Stimulated activated naive CD8-positive, alpha-beta T cell treated with anti-CD3 and anti-CD28 coated beads, Interleukin-15, Interleukin-2, amounts not matched to agents 100 ng/mL and 50 ng/mL, for 24 hours (primary cell): ENCODE measurements around the gene FLNB.

Experiments
- H3K27ac Mint-ChIP-seq: one replicate; pipeline ENCODE4 v1.8.0; 2021; ENCODE audit warnings: mild to moderate bottlenecking, mixed read lengths
- H3K27me3 Mint-ChIP-seq: one replicate; pipeline ENCODE4 v1.8.0; 2021; ENCODE audit warnings: mixed read lengths
- H3K36me3 Mint-ChIP-seq: one replicate; pipeline ENCODE4 v1.8.0; 2021; ENCODE audit warnings: low read depth, mixed read lengths
- H3K4me1 Mint-ChIP-seq: one replicate; pipeline ENCODE4 v1.8.0; 2021; ENCODE audit warnings: low read depth, mixed read lengths
- H3K4me3 Mint-ChIP-seq: one replicate; pipeline ENCODE4 v1.8.0; 2021; ENCODE audit warnings: mild to moderate bottlenecking, mixed read lengths
- H3K9me3 Mint-ChIP-seq: one replicate; pipeline ENCODE4 v1.8.0; 2021; ENCODE audit warnings: mixed read lengths

The FLNB gene

DNA sequence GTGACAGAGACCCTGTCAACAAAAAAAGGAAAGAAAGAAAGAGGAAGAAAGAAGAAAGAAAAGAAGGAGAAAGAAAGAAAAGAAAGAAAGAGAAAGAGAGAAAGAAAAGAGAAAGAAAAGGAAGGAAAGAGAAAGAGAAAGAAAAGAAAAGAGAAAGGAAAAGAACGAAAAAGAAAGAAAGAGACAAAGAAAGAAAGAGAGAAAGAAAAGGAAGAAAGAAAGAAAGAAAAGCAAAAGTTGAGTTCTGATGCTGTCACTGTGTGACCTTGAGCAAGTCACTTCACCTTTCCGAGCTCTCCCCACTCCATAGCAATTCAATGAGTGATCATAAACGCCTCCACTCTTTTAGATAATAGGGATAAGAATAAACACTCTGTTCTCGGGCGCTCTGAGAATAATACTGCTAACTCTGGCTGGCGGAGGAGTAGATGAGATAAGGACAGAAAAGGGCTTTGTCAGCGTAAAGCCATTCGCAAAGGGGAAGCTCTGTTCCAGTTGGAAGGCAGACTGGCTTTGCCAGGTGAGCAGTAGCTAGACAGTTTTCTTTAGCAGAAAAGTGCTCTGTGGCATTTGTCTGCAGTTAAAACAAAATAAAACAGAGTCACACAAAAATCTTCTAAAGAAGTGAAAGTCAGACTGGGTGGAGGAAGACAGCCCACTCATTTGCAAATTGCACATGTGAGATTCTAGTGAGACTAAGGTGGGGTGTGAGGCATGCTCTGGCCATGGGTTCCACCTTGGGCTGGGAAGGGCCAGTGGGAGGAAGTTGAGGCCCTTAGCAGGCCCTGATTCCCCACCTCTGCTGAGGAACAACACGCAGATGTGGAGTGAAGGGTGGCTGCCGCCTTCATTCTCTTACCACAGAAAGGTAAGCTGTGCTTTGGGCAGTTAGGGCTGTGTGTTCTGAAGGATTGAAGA, 9.6 kb upstream of the FLNB start:
- Mint-ChIP-seq H3K27me3 (no peaks in the 10 kb centered on the region), H3K36me3 (no peaks in the 10 kb centered on the region), H3K27ac (peak overlapping the region; percentile 34), H3K4me1 (peaks cover 12% of the 10 kb centered on the region), H3K9me3 (no peaks in the 10 kb centered on the region), H3K4me3 (peak overlapping the region; percentile 67)

DNA sequence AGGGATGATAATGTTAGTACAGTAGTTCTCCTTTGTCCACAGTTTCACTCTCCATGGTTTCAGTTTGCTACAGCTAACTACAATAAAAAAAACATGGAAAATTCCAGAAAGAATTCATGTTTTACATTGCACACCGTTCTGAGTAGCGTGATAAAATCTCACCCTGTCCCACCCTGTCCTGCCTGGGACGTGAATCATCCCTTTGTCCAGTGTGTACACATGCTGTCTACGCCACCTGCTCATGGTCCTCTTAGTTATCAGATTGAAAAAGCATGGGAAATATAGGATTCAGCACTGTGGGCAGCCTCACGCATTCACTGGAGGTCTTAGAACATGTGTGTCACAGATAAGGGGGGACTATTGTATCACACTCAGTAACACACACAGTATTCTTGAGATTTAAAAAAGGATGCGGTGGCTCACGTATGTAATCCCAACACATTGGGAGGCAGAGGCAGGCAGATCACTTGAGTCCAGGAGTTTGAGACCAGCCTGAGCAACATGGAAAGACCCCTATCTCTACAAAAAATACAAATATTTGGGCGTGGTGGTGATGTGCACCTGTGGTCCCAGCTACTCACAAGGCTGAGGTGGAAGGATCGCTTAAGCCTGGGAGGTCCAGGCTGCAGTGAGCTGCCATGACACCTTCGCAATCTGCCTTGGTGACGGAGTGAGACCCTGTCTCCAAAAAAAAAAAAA, 8.7 kb upstream of the FLNB start:
- Mint-ChIP-seq H3K27ac (no peak overlapping the region), H3K27me3 (no peaks in the 10 kb centered on the region), H3K9me3 (no peaks in the 10 kb centered on the region)

GRCh38 chr3:58000306-58001085, 7.7 kb upstream of the FLNB start:
- Mint-ChIP-seq H3K4me3 (no peak overlapping the region), H3K27ac (no peak overlapping the region), H3K4me1 (peaks cover 12% of the 10 kb centered on the region), H3K9me3 (no peaks in the 10 kb centered on the region), H3K36me3 (no peaks in the 10 kb centered on the region), H3K27me3 (no peaks in the 10 kb centered on the region)

More for the DNA sequence above, 8.7 kb upstream of the FLNB start:
- H3K36me3 Mint-ChIP-seq: no peaks in the 10 kb centered on the region
- H3K4me3 Mint-ChIP-seq: no peak overlapping the region
- peaks cover 12% of the 10 kb centered on the region for H3K4me1 Mint-ChIP-seq

- H3K27ac Mint-ChIP-seq: no peak overlapping the region
- no peaks in the 10 kb centered on the region for H3K27me3 Mint-ChIP-seq
- H3K4me3 Mint-ChIP-seq: no peak overlapping the region
- peaks cover 12% of the 10 kb centered on the region for H3K4me1 Mint-ChIP-seq
- H3K36me3 Mint-ChIP-seq: no peaks in the 10 kb centered on the region
- H3K9me3 Mint-ChIP-seq: no peaks in the 10 kb centered on the region
Observed at GRCh38 chr3:58001086-58001467, 7.1 kb upstream of the FLNB start.

GRCh38 chr3:58001979-58002378, 6.2 kb upstream of the FLNB start:
- no peaks in the 10 kb centered on the region for H3K36me3 Mint-ChIP-seq
- no peaks in the 10 kb centered on the region for H3K9me3 Mint-ChIP-seq
- H3K4me1 Mint-ChIP-seq: peaks cover 12% of the 10 kb centered on the region
- H3K4me3 Mint-ChIP-seq: no peak overlapping the region
- H3K27me3 Mint-ChIP-seq: no peaks in the 10 kb centered on the region
- no peak overlapping the region for H3K27ac Mint-ChIP-seq

DNA sequence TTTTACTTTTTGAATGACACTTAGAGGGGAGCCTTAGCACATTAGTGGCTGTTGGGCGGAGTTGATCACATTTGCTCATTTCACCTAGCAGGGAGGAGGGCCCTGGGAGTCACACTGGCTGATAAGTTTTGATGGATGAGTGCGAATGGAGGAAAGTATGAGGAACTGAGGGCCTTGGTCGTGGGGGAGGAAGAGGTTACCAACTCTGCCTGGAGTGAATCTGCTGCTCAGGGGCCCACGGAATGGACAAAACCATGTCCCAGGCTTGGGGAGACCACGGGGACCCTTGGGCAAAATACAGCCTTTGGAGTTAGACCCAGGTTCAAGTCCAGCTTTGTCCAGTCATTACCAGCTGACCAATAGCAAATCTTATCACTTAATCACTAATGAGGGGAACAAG, 5.1 kb upstream of the FLNB start:
- Mint-ChIP-seq H3K4me3 (no peak overlapping the region), H3K27me3 (no peaks in the 10 kb centered on the region)

DNA sequence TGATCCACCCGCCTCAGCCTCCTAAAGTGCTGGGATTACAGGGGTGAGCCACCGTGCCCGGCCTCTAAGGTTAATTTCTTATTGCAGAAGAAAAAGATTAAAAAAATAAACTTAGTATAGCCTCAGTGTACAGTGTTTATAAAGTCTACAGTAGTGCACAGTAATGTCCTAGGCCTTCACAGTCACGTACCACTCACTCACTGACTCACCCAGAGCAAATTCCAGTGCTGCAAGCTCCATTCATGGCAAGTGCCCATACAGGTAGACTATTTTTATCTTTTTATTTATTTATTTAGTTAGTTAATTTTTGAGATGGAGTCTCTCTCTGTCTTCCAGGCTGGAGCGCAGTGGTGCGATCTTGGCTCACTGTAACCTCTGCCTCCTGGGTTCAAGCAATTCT, 3.2 kb upstream of the FLNB start:
- Mint-ChIP-seq H3K27ac (no peak overlapping the region), H3K36me3 (no peaks in the 10 kb centered on the region), H3K4me3 (no peak overlapping the region), H3K27me3 (no peaks in the 10 kb centered on the region), H3K4me1 (peaks cover 8% of the 10 kb centered on the region), H3K9me3 (no peaks in the 10 kb centered on the region)

More for the DNA sequence above, 5.1 kb upstream of the FLNB start:
- Mint-ChIP-seq H3K27ac (no peak overlapping the region), H3K36me3 (no peaks in the 10 kb centered on the region), H3K9me3 (no peaks in the 10 kb centered on the region), H3K4me1 (peaks cover 11% of the 10 kb centered on the region)

DNA sequence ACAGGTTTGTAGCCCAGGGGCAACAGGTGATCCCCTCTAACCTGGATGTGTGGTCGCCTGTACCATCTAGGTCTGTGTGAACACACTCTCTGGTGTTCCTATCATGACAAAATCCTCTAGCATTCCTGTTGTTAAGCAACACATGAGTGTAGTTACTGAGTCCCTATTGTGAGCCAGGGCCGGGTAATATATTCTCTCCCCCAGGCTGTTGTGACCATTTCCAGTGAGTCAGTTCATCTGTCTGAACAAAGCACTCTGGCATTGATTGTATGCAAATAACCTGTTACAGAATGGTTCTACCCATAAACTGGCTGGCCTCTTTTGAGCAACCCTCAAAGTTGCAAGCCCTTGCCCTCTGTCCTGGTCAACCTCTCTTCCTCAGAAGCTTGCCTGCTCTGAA, 2.6 kb upstream of the FLNB start:
- Mint-ChIP-seq H3K9me3 (no peaks in the 10 kb centered on the region), H3K27ac (no peak overlapping the region), H3K27me3 (no peaks in the 10 kb centered on the region)

GRCh38 chr3:58006661-58007060, 1.6 kb upstream of the FLNB start:
- Mint-ChIP-seq H3K27ac (no peak overlapping the region), H3K27me3 (no peaks in the 10 kb centered on the region), H3K36me3 (no peaks in the 10 kb centered on the region), H3K9me3 (no peaks in the 10 kb centered on the region), H3K4me3 (no peak overlapping the region), H3K4me1 (peaks cover 13% of the 10 kb centered on the region)

More for the DNA sequence above, 2.6 kb upstream of the FLNB start:
- Mint-ChIP-seq H3K36me3 (no peaks in the 10 kb centered on the region), H3K4me1 (peaks cover 8% of the 10 kb centered on the region), H3K4me3 (no peak overlapping the region)

- H3K27me3 Mint-ChIP-seq: no peaks in the 10 kb centered on the region
- H3K27ac Mint-ChIP-seq: peak overlapping the region; percentile 4
- no peaks in the 10 kb centered on the region for H3K9me3 Mint-ChIP-seq
Observed at GRCh38 chr3:58009026-58009748, 965 bp downstream of the FLNB start.

DNA sequence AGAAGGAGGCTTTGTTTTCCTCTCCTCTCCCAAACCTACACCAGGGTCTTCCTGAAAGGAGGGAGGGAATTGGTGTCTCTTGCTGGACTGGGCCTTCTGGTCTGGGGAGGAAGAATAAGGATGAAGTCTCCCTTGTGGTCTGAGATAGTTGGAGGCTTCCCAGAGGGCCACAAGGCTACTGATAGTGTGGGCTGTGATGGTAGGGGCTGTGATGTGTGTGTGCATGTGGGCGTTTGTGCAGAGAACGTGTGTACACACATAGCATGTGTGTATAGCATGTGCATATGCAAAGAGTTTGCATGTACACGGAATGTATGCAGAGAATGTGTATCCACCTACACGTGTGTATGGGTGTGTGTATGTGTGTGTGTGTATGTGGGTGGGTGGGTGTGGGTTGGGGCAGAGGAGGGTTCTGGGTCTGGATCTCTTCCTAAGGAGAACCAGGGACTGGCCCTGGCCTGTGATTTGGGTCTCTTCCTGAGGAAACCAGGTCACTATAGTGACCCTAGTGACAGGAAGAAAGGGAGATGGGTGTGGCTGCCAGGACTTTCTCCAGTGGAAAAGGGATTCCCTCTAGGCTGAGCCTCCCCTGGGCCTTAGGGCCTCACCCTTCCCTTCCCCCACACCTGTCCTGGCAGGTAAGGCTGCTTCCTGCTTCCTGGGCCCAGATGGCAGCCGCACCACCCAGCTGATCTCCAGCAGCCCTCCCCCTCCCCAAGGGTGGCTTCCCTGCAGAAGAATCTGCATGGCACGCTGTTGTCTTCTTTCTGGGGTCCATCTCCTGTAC, 1.7 kb downstream of the FLNB start:
- H3K27me3 Mint-ChIP-seq: no peaks in the 10 kb centered on the region
- H3K4me3 Mint-ChIP-seq: peak overlapping the region; percentile 91
- H3K27ac Mint-ChIP-seq: peak overlapping the region; percentile 4
- peaks cover 28% of the 10 kb centered on the region for H3K4me1 Mint-ChIP-seq
- no peaks in the 10 kb centered on the region for H3K36me3 Mint-ChIP-seq
- no peaks in the 10 kb centered on the region for H3K9me3 Mint-ChIP-seq

More at GRCh38 chr3:58009026-58009748, 965 bp downstream of the FLNB start:
- H3K36me3 Mint-ChIP-seq: no peaks in the 10 kb centered on the region
- peak overlapping the region; percentile 91 for H3K4me3 Mint-ChIP-seq
- H3K4me1 Mint-ChIP-seq: peaks cover 28% of the 10 kb centered on the region

GRCh38 chr3:58010562-58010961, 2.3 kb downstream of the FLNB start:
- no peaks in the 10 kb centered on the region for H3K9me3 Mint-ChIP-seq
- peak overlapping the region; percentile 91 for H3K4me3 Mint-ChIP-seq
- H3K27ac Mint-ChIP-seq: no peak overlapping the region
- H3K36me3 Mint-ChIP-seq: no peaks in the 10 kb centered on the region
- H3K4me1 Mint-ChIP-seq: peaks cover 28% of the 10 kb centered on the region
- H3K27me3 Mint-ChIP-seq: no peaks in the 10 kb centered on the region

DNA sequence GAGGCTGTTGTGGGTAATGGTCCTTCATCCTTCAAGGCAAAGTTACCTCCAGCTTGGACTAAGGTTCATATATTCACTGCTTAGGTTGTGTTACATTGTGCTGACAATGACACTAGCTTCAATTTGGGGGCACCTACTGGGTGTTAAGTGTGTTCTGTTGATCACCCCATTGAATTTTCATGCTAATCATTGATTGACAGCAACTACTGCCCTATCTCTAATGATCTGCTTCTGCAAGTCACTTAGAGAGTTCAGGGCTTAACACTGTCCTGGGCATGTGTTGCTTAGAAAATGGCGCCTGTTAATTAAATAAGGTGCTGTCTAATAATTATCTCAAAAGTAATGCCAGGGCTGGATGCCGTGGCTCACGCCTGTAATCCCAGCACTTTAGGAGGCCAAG, 3.4 kb downstream of the FLNB start:
- no peaks in the 10 kb centered on the region for H3K27me3 Mint-ChIP-seq
- H3K27ac Mint-ChIP-seq: no peak overlapping the region
- H3K4me3 Mint-ChIP-seq: no peak overlapping the region
- peaks cover 31% of the 10 kb centered on the region for H3K4me1 Mint-ChIP-seq
- H3K9me3 Mint-ChIP-seq: no peaks in the 10 kb centered on the region
- H3K36me3 Mint-ChIP-seq: no peaks in the 10 kb centered on the region

- Mint-ChIP-seq H3K27me3 (no peaks in the 10 kb centered on the region), H3K4me1 (peaks cover 35% of the 10 kb centered on the region), H3K27ac (no peak overlapping the region), H3K4me3 (no peak overlapping the region), H3K9me3 (no peaks in the 10 kb centered on the region), H3K36me3 (no peaks in the 10 kb centered on the region)
Observed at GRCh38 chr3:58012302-58012701, 4.1 kb downstream of the FLNB start.
